CD4-positive, alpha-beta T cell treated with Interleukin-12 subunit alpha and Interleukin-12 subunit beta, for 1 hour (primary cell): ENCODE measurements around the gene AIM2.
"Not testable (repeated sequence)": the region's sequence is repeated elsewhere in the genome, so short reads cannot be mapped to it uniquely, and the experiment has no call there.

Experiments used
- DNase-seq: peaks from one replicate; pipeline ENCODE4 v3.0.0-alpha.2; 2020

Gene AIM2

DNA sequence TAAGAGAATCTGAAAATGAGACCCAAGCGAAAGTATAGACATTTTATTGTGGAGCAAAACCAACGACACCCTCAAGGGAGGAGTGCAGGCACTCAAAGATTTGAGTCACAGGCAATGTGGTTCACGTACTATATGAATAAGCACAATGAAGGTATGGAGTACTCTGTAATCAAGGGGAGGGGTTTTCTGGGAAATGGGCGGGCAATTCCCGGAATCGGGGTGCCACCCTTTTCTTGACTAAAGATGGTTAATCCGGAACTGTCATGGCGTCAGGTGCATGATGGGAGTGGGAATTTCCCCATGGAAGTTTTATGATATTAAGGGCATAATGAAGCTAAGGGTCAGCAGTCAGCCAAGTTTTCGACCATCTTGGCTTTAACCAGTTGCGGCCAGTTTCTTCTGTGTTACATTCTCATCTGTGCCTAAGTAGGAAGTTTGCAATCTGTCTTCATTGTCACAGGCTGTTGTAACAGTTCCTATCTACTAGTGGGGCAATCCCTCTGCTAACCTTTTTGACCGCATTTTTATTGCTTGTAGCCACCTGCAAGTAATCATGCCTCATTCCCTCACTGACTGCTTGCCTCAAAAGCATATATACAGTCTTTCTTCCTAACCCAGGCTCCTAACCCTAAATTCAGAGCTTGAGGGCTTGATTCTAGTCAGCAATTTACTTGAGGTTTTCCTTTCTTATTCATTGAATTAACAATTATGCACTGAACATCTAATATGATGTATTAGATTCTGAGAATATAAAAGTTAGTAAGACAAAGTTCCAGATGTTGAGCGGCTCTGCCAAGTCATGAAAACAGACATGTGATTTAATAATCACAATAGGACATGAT lies 775 bp upstream of the AIM2 start:
- peak; percentile 96 for DNase-seq

DNA sequence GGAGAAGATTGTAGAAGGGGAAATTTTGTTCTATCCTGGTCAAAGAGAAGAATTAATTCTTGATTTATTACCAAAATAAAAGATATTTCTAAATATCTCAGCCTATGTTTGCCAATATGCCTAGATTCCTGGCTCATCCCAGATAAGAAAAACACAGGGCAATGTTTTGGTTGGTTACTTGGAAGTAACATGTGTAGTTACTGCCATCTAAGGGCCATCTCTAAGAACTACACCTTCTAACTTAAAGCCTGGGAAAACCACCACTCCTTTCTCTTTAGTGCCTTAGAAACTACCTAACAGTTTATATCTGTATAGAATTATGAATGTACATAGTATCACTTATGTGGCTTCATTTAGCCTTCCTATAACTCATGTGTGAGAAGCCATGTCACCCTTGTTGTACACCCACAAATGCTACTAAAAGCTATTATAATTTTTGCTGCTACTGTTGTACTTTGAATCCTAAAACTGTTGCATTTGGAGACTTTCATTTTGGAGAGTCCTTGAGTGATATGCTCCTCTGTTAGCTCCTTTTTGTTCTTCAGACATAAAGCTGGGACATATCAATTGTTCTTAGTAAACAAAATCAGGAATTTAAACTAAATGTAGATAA lies 4.5 kb downstream of the AIM2 start:
- peak; percentile 64 for DNase-seq

DNA sequence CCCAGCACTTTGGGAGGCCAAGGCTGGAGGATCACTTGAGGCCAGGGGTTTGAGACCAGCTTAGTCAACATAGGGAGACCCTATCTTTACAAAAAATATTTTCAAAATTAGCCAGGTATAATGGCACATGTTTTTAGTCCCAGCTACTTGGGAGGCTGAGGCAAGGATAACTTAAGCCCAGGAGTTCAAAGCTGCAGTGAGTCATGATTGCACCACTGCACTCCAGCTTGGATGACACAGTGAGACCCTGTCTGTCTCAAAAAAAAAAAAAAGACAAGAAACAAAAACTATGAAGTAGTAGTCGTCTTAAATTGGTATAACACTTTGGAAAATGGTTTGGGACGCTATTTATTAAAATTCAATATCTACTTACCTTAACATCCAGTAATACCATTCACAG lies 7.7 kb downstream of the AIM2 start:
- DNase-seq, result no peak

DNA sequence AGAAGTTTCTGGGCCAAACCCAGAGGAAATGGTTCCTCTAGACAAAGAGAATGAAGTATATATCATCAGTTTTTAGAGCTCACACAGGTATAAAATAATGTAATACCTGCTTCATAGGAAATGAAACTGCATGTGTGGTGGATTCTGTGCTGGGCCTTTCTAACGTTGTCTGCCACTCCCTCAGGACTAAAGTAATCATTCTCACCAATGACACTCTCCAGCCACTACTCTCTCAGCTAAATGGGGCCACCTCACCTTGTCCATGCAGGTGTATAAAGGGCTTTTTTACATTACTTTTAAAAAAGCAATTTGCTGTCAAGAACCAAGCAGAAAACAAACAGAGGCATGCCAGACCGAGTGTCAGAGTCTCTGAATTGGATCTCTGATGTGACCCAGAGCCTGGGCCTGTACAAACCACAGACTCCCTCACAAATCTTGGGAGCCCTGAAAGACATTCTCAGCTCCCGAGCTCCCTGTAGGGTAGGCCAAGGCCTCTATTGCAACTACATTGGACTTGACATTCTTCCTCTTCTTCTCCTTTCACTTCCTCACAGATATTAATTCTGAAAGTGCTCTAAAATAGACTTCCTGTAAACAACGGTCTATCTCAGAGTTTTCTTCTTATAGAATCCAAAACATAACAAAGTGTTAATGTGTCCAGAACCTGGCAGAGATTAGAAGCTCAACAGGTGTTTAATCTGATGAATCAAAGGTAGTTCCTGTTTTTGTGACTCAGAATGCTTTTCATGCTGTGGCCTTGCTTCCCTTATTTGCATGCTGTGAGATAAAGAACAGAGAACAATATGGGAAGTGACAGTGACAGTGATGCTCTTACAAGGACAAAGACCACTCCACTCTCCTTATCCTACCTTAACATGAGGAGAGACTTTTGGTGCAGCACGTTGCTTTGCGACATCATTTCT lies 8.6 kb downstream of the AIM2 start:
- DNase-seq, result peak; percentile 45

DNA sequence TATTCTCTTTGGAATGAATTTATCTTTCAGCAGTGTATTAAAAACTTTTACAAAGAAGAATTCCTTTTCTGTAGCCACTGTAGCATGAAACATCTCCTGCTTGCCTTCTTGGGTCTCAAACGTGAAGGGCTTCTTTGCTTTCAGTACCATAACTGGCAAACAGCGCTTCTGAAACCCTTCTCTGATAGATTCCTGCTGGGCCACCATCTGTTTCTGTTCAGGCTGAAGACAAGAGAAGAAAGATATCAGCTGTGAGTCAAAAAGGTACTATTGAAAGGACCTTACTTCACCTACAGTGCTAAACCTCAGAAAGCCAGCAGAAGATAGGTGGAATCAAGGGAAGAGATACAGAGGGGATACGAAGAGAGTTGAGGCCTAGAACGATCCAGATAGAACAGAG lies 10.5 kb downstream of the AIM2 start:
- no peak for DNase-seq

DNA sequence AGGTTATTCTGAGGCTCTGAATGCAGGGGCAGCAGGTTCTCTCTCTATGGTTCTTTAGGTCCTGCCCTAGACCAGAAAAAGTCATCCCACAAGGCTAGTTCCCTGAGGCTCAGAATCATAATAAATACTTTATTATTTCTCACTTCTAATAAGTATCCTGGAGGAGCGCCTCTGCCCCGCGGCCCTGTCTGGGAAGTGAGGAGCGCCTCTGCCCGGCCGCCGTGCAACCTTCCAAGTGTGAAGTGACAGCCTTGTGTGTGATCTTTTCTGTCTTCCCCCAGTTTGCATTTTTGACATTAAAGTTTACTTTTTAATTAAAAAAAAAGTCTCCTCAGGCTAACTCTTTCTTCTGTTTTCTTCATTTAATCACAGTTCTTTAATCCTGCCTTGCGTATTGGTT lies 11.5 kb downstream of the AIM2 start:
- no peak for DNase-seq

DNA sequence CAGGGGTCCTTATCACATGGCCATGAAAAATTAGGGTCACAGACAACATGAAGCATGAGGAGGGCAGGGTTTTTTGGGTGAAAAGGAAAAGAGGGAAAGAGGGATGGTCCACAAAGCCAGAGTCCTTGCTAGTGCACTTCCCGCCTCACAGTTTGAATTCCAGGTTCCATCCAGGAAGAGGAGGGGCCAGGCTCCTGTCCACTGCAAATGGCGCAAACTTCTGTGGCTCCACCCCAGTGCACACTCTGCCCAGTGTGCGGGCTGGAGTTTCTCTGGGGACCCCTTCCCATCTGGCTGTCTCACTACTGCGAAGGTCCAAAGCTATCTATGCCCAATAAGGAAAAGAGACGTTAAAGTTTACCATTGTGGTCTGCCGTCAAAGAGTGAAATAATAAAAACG lies 17.8 kb downstream of the AIM2 start:
- no peak for DNase-seq

DNA sequence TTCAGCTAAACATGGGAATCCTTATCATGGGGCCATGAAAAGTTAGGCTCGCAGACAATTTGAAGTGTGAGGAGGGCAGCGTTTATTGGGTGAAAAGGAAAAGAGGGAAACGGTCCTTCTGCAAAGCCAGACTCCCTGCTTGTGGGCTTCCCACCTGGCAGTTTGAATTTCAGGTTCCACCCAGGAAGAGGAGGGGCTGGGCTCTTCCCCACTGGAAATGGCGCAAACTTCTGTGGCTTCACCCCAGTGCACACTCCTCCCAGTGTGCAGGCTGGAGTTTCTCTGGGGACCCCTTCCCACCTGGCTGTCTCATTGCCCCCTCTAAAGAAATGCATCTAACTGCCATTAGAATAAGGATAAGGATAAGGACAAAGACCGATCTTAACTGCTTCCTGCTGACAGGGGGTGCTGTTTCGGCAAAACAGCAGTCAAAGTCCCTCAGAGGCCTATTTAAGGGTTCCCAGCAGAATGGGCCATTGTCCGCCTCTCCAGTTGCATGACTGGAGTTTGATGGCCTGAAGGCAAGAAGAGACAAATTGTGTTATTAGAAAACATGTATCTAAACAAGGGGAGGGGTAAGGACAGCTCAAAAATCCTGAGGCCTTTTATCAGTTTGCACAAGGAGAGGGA lies 20.4 kb downstream of the AIM2 start:
- no peak for DNase-seq

DNA sequence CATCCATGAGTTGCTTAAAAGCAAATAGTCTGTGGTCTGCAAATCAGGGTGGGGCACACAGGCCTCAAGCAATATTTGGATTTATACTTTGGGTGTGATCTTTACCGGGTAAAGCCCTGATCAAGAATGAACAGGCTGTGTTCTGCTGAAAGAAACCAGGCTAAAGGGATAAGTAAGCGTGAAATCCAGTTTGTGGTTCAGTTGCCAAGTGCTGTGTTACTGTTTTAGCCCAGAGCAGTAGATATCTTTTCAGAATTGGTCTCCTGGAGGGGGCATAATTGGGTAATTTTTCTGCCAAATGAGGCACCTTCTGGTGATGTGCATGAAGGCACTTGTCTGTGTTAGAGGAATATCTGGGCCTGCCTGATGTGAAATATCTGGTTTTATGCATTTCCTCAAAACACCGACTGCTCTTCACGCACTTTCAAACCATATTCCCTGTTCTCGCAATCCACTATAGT lies 21.4 kb downstream of the AIM2 start:
- DNase-seq, result no peak

DNA sequence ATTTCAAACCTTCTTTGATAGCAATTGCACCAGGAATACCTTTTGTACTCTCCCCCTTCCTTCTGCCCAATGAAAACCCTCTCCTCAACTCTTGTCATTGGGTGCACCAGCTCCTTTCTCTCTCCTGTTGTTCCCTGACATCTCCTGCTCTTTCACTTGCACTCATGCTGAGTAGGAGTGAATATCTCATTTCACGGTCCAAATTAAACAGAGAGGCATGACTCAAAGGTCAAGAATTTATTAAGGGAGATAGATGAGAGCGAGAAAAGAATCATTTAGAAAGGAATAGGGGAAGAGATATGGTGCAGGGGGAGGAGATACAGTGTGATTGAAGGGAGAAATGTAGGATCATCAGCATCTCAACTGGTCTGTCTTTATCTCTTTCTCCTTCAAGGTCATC lies 22.1 kb downstream of the AIM2 start:
- DNase-seq, result no peak

DNA sequence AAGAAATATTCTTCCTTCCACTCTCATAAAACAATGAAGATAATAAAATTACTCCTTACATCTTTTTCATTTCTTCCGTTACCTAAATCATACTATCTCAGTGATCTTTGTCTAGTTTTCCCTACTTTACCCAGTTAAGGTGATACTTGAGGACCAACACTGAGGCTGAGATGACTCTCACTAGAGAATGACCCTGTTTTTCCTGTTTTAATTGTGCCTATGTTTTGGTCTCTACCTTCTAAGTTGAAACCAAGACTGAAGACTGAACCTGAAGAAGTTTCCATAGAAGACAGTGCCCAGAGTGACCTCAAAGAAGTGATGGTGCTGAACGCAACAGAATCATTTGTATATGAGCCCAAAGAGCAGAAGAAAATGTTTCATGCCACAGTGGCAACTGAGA lies 25.1 kb downstream of the AIM2 start:
- DNase-seq, result no peak

DNA sequence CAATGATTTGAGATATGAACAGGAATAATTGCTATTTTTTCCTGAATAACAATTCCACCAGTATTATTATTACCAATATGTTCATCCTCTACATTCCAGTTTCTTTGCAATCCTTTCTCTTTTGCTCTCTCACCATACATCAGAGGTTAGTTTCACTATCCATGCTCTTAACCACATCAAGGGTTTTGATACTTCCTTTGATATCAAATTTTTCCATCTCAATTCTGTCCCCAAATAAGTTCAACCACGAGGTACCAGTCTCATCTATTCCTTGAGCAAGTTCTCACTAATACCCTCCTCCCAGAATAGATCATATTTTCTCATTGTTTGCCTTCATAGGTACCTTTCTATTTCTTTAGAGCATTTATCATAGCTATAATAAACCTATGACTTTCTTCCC lies 30.1 kb downstream of the AIM2 start:
- DNase-seq, result peak; percentile 44

DNA sequence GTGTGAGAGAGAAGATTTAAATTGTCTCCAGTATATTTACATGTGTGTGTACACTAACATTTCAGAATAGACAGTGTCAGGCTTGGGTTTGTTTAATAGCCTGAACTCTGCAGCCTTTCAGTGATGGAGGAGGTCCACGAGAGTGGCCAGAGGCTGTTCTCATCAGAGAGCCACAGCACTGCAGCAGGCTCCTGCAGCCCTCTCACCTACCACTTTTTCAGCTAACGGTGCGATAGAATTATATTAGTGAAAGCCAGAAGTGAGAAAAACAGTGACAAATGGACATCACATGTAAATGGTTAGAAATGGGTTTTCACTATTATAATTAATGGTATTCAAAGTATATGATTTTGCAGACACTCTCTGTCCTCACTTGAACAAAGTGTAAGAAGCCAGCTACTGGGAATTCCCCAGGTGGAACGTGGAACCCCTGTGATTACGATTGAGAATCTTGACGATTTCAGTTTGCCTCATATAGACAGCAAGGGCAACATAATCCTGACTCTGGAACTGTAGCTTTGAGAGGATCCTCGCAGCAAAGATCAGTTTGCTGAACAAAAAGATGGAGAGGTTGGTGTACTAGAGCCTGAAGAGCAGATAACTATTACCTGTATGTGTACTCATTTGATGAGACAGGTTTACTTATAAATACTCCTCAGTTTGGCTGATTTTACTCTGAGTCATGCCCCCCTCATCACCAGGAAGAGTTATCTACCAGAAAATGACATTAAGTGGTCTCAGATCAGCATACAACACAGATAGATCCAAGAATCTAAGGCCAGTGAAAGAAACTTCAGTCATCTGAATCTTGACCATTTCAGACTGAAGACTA lies 35.5 kb downstream of the AIM2 start:
- DNase-seq, result peak; percentile 9

DNA sequence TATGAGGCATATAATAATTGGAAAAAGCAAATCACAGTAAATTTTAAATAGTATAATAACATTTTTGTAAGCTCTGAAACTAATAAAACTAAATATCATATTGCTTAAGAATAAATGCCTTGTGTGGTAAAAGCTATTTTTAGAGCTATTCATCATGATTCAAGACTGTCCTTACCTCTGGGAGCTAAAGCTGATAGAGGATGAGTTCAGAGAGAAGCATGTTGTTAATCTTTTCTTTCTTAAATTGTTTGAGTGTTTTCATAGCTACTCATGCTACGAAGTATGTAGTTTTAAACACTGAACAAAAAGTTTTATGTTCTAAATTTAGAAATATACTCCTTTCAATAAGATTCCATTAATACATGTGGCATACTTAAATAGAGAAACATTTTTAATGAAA lies 36.4 kb downstream of the AIM2 start:
- no peak for DNase-seq

DNA sequence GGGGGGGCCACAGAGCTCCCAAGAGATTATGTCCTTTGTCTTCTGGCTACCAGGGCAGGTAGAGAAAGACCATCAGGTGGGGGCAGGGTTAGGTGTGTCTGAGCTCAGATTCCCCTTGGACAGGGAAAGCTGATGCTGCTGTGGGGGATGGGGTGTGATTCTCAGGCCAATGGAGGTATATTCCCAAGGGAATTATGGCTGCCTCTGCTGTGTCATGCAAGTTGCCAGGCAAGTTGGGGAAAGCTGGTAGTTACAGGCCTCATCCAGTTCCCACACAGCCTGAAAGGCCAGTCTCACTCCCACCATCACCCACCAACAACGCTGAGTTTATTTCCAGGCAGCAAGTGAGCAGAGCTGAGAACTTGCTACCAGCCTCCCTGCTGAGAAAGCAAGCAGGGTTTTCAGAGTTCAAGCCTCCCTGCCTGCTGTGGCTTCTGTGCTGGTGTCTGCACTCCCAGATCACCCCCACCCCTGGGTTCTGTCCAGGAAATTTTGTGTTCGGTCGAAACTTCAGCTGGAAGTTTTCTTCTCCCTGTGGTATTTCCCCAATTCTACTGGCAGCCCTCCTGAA lies 45.6 kb downstream of the AIM2 start:
- no peak for DNase-seq

DNA sequence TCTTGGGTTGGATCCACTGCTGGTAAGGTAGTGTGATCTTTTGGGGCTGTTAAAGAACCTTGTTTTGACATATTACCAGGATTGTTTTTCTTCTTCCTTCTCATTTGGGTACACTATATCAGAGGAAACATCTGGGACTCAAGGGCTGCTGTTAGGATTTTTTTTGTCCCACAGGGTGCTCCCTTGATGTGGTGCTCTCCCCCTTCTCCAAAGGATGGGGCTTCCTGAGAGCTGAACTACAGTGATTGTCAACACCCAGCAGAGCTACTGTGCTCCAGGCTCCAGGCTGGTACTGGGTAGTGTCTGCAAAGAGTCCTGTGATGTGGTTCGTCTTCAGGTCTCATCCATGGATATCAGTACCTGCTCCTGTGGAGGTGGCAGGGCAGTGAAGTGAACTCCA lies 46.3 kb downstream of the AIM2 start:
- DNase-seq, result no peak

DNA sequence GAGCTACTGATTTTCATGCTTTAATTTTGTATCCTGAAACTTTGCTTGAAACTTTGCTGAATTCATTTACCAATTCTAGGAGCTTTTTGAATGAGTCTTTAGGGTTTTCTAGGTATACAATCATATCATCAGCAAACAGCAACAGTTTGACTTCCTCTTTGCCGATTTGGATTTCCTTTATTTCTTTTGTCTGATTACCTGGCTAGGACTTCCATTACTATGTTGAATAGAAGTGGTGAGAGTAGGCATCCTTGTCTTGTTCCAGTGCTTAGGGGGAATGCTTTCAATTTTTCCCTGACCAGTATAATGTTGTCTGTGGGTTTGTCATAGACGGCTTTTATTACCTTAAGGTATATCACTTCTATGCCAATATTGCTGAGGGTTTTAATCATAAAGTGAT lies 49.7 kb downstream of the AIM2 start:
- not testable (repeated sequence) for DNase-seq

DNA sequence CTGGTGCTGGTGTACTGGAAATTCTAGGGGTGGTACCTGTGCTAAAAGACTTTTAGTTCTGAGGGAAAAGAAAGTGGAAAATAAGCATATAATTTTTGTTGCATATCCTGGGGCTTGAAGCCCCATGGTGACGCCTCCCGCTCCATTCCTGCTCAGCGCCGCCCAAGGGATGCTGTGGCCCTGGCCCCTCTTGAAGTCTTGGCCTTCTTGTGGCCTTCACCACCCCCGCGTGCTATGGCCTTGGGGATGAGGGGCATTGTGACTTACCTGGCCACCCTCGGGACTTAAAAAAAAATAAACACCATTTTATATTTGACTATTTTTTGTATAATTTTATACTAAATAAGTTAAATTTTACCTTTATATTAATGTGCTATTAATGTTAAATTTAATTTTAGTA lies 51.5 kb downstream of the AIM2 start:
- DNase-seq, result no peak

DNA sequence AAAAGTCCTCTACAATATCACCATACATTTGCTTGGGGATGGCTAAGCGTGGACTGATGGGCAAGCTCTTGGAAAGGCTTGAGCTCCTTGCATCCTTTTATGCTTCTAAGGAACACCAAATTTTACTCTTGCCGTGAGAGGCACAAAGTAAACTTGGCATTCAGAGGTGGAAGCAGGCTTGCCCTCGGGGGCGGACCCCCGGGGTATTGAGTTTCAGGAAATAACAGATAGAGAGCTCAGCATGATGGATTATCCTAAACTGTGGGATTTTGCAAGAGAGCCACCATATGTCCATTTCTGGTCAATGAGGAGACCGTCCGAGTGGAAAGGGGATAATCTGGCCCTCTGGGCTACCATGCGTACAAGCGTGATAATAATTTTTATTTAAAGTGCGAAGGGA lies 52.8 kb downstream of the AIM2 start:
- DNase-seq, result no peak

DNA sequence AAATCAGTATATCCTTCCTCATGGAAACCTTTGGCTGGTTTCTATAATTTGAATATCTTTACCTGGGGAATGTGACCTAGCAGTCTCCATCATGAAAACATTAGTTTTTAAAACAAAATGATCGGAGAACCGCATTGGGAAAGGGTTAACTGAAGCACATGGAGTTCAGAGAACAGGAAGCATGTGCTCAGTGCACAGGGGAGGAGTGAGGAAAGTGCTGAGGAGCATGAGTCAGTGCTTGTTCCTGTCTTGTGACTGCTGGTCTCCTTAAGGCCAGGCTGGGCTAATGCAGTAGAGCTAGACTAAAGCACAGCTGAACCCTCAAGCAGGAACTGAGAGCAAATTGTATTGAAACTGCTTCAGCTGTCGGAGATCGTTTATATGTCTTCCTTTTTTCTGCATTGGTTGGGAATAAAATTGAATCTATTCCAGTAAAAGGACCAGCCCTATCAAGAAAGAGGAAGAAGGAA lies 61.1 kb downstream of the AIM2 start:
- DNase-seq, result peak; percentile 72

DNA sequence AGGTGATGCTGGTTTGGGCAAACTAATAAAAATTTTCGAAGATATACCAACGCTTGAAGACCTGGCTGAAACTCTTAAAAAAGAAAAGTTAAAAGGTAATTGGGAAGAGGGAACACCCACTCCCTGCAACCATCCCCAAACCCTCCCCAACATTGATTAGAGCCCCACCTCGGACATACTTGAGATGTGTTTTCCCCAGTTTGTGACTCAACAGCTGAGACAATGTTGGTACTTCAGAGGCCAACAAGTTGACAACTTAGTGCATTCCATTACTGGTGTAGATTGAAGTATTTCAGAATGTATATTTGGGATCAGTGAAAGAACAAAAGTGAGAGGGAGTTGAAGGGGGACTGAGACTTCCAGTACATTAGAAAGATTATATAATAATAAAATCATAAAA lies 61.7 kb downstream of the AIM2 start:
- no peak for DNase-seq
